WTC11 (cell line): ENCODE data around the gene PRCD. TPM values are rescaled to one million over a fixed set of nuclear protein-coding genes. Genes with fewer than 3 reads are reported as not detected.

Experiments used
- ATAC-seq: fragments of 200-7000 bp; cut with Tn5 transposase; 2 replicates; pipeline ENCODE4 v1.10.0; 2021; ENCODE audit warnings: mild to moderate bottlenecking, moderate library complexity
- CTCF ChIA-PET: fragments of 300-600 bp; sonication (Branson Sonifier 250); formaldehyde crosslinking; loops from one replicate; lab custom pipeline; 2021; ENCODE audit warnings: antibody characterized with exemption; lab: Charles Lee
- POLR2A ChIA-PET: fragments of 350-600 bp; sonication (Branson Sonifier 250); formaldehyde crosslinking; loops from one replicate; lab custom pipeline; 2021; ENCODE audit warnings: antibody characterized with exemption; lab: Charles Lee
- DNase-seq: peaks from one replicate; pipeline ENCODE4 v3.0.0; 2021; ENCODE audit warnings: low spot score
- H3K27ac Mint-ChIP-seq: 2 replicates; pipeline ENCODE4 v1.8.0; 2021; ENCODE audit warnings: mixed read lengths
- H3K27me3 Mint-ChIP-seq: 2 replicates; pipeline ENCODE4 v1.8.0; 2021; ENCODE audit warnings: low read depth, mild to moderate bottlenecking, moderate library complexity, mixed read lengths
- H3K36me3 Mint-ChIP-seq: 2 replicates; pipeline ENCODE4 v1.8.0; 2021; ENCODE audit warnings: mixed read lengths
- H3K4me1 Mint-ChIP-seq: 2 replicates; pipeline ENCODE4 v1.8.0; 2022; ENCODE audit warnings: mixed read lengths
- H3K4me3 Mint-ChIP-seq: 2 replicates; pipeline ENCODE4 v1.8.0; 2021; ENCODE audit warnings: mild to moderate bottlenecking, moderate library complexity, mixed read lengths
- H3K9me3 Mint-ChIP-seq: 2 replicates; pipeline ENCODE4 v1.8.0; 2021; ENCODE audit warnings: mixed read lengths
- ATF3 ChIP-seq: sonication (generic); formaldehyde crosslinking; conservative IDR thresholded peaks from 2 replicates; pipeline ENCODE4 v1.8.1; 2022; ENCODE audit warnings: mild to moderate bottlenecking, missing genetic modification reagents
- ATF6 ChIP-seq: sonication (generic); formaldehyde crosslinking; IDR thresholded peaks from 2 replicates; pipeline ENCODE4 v1.8.1; 2023; ENCODE audit warnings: mild to moderate bottlenecking, missing genetic modification reagents
- CDX4 ChIP-seq: fragments of 250-450 bp; sonication (Bioruptor Pico); IDR thresholded peaks from 2 replicates; pipeline ENCODE4 v1.9.0; 2021; ENCODE audit warnings: moderate library complexity, mild to moderate bottlenecking, inconsistent platforms, borderline replicate concordance
- CREM ChIP-seq: sonication (generic); formaldehyde crosslinking; IDR thresholded peaks from 2 replicates; pipeline ENCODE4 v1.8.1; 2022; ENCODE audit warnings: mild to moderate bottlenecking, missing genetic modification reagents, moderate library complexity
- E2F1 ChIP-seq: sonication (generic); formaldehyde crosslinking; IDR thresholded peaks from 2 replicates; pipeline ENCODE4 v1.8.0; 2022; ENCODE audit warnings: mild to moderate bottlenecking, missing genetic modification reagents
- ESRRA ChIP-seq: sonication (generic); formaldehyde crosslinking; IDR thresholded peaks from 2 replicates; pipeline ENCODE4 v1.8.1; 2022; ENCODE audit warnings: mild to moderate bottlenecking, missing genetic modification reagents, borderline replicate concordance
- ETV6 ChIP-seq: sonication (generic); formaldehyde crosslinking; IDR thresholded peaks from 2 replicates; pipeline ENCODE4 v1.8.1; 2022; ENCODE audit warnings: mild to moderate bottlenecking, missing genetic modification reagents
- FOXJ3 ChIP-seq: sonication (generic); formaldehyde crosslinking; IDR thresholded peaks from 2 replicates; pipeline ENCODE4 v1.9.0; 2021; ENCODE audit warnings: missing genetic modification reagents, mild to moderate bottlenecking, borderline replicate concordance
- FOXP1 ChIP-seq: sonication (generic); formaldehyde crosslinking; IDR thresholded peaks from 2 replicates; pipeline ENCODE4 v1.8.0; 2022; ENCODE audit warnings: missing genetic modification reagents, mild to moderate bottlenecking, moderate library complexity, borderline replicate concordance
- FOXP4 ChIP-seq: sonication (generic); formaldehyde crosslinking; IDR thresholded peaks from 2 replicates; pipeline ENCODE4 v1.8.0; 2022; ENCODE audit warnings: mild to moderate bottlenecking, missing genetic modification reagents
- GABPB1 ChIP-seq: sonication (generic); formaldehyde crosslinking; IDR thresholded peaks from 2 replicates; pipeline ENCODE4 v1.8.1; 2023; ENCODE audit warnings: mild to moderate bottlenecking, missing genetic modification reagents
- IRF2 ChIP-seq: sonication (generic); formaldehyde crosslinking; IDR thresholded peaks from 2 replicates; pipeline ENCODE4 v1.8.0; 2022; ENCODE audit warnings: low read depth, missing genetic modification reagents, borderline replicate concordance
- KAT7 ChIP-seq: sonication (generic); formaldehyde crosslinking; IDR thresholded peaks from 2 replicates; pipeline ENCODE4 v1.8.1; 2023; ENCODE audit warnings: missing genetic modification reagents, mild to moderate bottlenecking, borderline replicate concordance
- MLX ChIP-seq: sonication (generic); formaldehyde crosslinking; IDR thresholded peaks from 2 replicates; pipeline ENCODE4 v1.8.1; 2023; ENCODE audit warnings: mild to moderate bottlenecking, missing genetic modification reagents, moderate library complexity
- MXD4 ChIP-seq: fragments of 250-450 bp; sonication (Bioruptor Pico); IDR thresholded peaks from 2 replicates; pipeline ENCODE4 v1.8.0; 2021; ENCODE audit warnings: mild to moderate bottlenecking, moderate library complexity, borderline replicate concordance
- OVOL2 ChIP-seq: fragments of 250-450 bp; sonication (Bioruptor Pico); IDR thresholded peaks from 2 replicates; pipeline ENCODE4 v1.9.0; 2021; ENCODE audit warnings: mild to moderate bottlenecking, borderline replicate concordance
- PRDM15 ChIP-seq: sonication (generic); formaldehyde crosslinking; IDR thresholded peaks from 2 replicates; pipeline ENCODE4 v1.8.0; 2022; ENCODE audit warnings: missing genetic modification reagents
- RORB ChIP-seq: fragments of 250-450 bp; sonication (Bioruptor Pico); IDR thresholded peaks from 2 replicates; pipeline ENCODE4 v1.9.0; 2021; ENCODE audit warnings: mild to moderate bottlenecking
- SMAD3 ChIP-seq: sonication (generic); formaldehyde crosslinking; IDR thresholded peaks from 2 replicates; pipeline ENCODE4 v1.8.0; 2022; ENCODE audit warnings: missing genetic modification reagents, mild to moderate bottlenecking, borderline replicate concordance
- TCF7 ChIP-seq: sonication (generic); formaldehyde crosslinking; IDR thresholded peaks from 2 replicates; pipeline ENCODE4 v1.8.0; 2022; ENCODE audit warnings: mild to moderate bottlenecking, low read depth, missing genetic modification reagents, moderate library complexity
- ZNF219 ChIP-seq: sonication (generic); formaldehyde crosslinking; IDR thresholded peaks from 2 replicates; pipeline ENCODE4 v1.8.0; 2023; ENCODE audit warnings: missing genetic modification reagents, mild to moderate bottlenecking, borderline replicate concordance
- ZNF396 ChIP-seq: fragments of 250-450 bp; sonication (Bioruptor Pico); IDR thresholded peaks from 2 replicates; pipeline ENCODE4 v1.8.0; 2021; ENCODE audit warnings: mild to moderate bottlenecking, moderate library complexity, borderline replicate concordance
- total RNA-seq: library from RNA; stranded (reverse); gene quantifications from 3 replicates; pipeline ENCODE4 v1.2.3, GENCODE V29; 2021

Gene PRCD
- total RNA-seq, 1 experiment from 2014 or later = 2.7 TPM

GRCh38 chr17:76574166-76574565 lies 34.3 kb downstream of the PRCD start:
- Mint-ChIP-seq H3K36me3 (peaks cover 4% of the 10 kb centered on the region; the same call in 1 of the 2 replicates), H3K4me3 (no peak overlapping the region), H3K4me1 (0 out of 2 replicates have a peak, but pooled peaks cover 3% of the 10 kb centered on the region), H3K9me3 (no peaks in the 10 kb centered on the region)
- no peak for DNase-seq
- POLR2A ChIA-PET = no interaction called here
- TF ChIP-seq CREM (CRISPR knock-in tag) (no peak), GABPB1 (no peak), RORB (CRISPR knock-in tag) (no peak), SMAD3 (CRISPR knock-in tag) (no peak), MXD4 (CRISPR knock-in tag) (no peak), CDX4 (CRISPR knock-in tag) (no peak), ESRRA (no peak), ATF3 (CRISPR knock-in tag) (no peak), FOXP4 (CRISPR knock-in tag) (no peak), KAT7 (CRISPR knock-in tag) (no peak), TCF7 (CRISPR knock-in tag) (no peak), OVOL2 (CRISPR knock-in tag) (no peak)
- TF ChIP-seq, all 79 proteins: peak for 0
- no peak for ATAC-seq
- Mint-ChIP-seq H3K27ac (no peak overlapping the region), H3K27me3 (peaks cover 6% of the 10 kb centered on the region; the same call in 1 of the 2 replicates)
- CTCF ChIA-PET = interaction anchor here (1.0 to 1.7 kb wide), 2 partner anchors 39 to 107 kb away, joined by 3 to 4 read pairs; no protein-coding TSS in a partner anchor

GRCh38 chr17:76575570-76575969 lies 35.7 kb downstream of the PRCD start:
- no peaks in the 10 kb centered on the region for H3K4me1 Mint-ChIP-seq
- peaks cover 19% of the 10 kb centered on the region for H3K27me3 Mint-ChIP-seq
- no peaks in the 10 kb centered on the region; the same call in 1 of the 2 replicates for H3K9me3 Mint-ChIP-seq
- ChIA-PET CTCF (interaction anchor here (0.7 to 3.5 kb wide), 2 partner anchors 9 to 48 kb away, joined by 4 to 20 read pairs; no protein-coding TSS in a partner anchor), POLR2A (interaction anchor here (0.5 kb wide), 1 partner anchor 41 kb away, joined by 4 read pairs; no protein-coding TSS in a partner anchor)
- H3K27ac Mint-ChIP-seq = no peak overlapping the region
- no peak overlapping the region for H3K4me3 Mint-ChIP-seq
- no peak for DNase-seq
- peaks cover 4% of the 10 kb centered on the region; the same call in 1 of the 2 replicates for H3K36me3 Mint-ChIP-seq
- no peak for ATAC-seq
- TF ChIP-seq FOXJ3 (CRISPR knock-in tag) (no peak), ATF6 (no peak), IRF2 (CRISPR knock-in tag) (no peak), ETV6 (CRISPR knock-in tag) (no peak), ZNF219 (CRISPR knock-in tag) (no peak), E2F1 (no peak), MLX (no peak), CDX4 (CRISPR knock-in tag) (no peak), FOXP1 (no peak), ZNF396 (CRISPR knock-in tag) (no peak), PRDM15 (CRISPR knock-in tag) (no peak)
